AG09309 (cell line): ENCODE results near the gene VILL.
"Not testable (repeated sequence)": the region's sequence is repeated elsewhere in the genome, so short reads cannot be mapped to it uniquely, and the experiment has no call there.

Experiments used
- DNase-seq: peaks from one replicate; pipeline ENCODE4 v3.0.0-alpha.2; 2010; ENCODE audit warnings: low read depth
- H3K4me3 ChIP-seq: 2 replicates; pipeline ENCODE4 v1.5.1; 2011; ENCODE audit warnings: mild to moderate bottlenecking, low read depth, low read length, moderate library complexity; ENCODE audit not compliant: control insufficient read depth
- TF ChIP-seq, protein P1 (sequence below): IDR thresholded peaks from 2 replicates; pipeline ENCODE4 v1.5.1; 2011; ENCODE audit warnings: mild to moderate bottlenecking, low read depth, low read length, inconsistent platforms; ENCODE audit not compliant: insufficient read depth, control insufficient read depth; ENCODE audit errors: missing control alignments

VILL gene

GRCh38 chr3:37985637-37986320 lies 4.8 kb upstream of the VILL start:
- TF ChIP-seq, protein P1, sequence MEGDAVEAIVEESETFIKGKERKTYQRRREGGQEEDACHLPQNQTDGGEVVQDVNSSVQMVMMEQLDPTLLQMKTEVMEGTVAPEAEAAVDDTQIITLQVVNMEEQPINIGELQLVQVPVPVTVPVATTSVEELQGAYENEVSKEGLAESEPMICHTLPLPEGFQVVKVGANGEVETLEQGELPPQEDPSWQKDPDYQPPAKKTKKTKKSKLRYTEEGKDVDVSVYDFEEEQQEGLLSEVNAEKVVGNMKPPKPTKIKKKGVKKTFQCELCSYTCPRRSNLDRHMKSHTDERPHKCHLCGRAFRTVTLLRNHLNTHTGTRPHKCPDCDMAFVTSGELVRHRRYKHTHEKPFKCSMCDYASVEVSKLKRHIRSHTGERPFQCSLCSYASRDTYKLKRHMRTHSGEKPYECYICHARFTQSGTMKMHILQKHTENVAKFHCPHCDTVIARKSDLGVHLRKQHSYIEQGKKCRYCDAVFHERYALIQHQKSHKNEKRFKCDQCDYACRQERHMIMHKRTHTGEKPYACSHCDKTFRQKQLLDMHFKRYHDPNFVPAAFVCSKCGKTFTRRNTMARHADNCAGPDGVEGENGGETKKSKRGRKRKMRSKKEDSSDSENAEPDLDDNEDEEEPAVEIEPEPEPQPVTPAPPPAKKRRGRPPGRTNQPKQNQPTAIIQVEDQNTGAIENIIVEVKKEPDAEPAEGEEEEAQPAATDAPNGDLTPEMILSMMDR, result no peak
- no peak for DNase-seq
- no peak overlapping the region for H3K4me3 ChIP-seq

DNA sequence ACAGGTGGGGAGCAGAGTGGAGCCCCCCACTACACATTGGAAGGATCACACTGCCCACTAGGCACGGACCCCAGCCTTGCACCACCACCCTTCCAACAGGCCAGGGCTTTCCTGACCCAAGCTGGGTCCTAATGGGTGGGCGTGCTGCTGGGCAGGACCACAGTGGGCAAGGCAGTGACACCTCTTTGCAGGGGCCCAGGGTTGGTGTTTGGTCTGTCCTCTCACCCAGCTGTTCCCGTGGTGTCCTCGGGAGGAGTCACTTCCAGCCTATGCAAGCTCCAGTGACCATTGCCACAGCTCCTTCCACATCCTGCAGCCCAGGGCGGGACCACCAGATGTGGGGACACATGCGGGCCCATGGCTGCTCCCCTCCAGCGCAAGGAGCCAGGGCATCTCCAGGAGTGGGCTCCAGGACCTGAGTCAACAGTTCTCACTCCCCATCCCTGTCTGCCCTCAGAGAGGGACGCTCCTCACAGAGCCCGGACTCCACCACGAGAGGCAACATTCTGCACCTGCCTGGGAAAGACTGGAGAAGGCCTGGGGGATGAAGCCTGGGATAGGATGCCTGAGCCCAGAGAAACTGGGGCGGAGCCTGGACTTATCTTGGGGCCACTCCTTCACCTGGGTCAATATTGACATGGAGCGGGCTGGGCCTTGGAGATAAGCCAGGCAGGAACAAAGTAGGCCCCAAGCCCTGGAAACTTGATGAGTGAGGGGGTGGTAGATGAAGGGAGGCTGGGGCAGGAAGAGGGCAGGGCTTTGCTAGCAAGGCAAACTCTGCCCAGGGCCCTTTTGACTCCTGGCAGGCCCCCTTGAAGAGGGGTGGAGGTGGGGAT lies 3.9 kb upstream of the VILL start:
- DNase-seq, result no peak
- TF ChIP-seq, protein P1, result no peak
- no peak overlapping the region for H3K4me3 ChIP-seq

DNA sequence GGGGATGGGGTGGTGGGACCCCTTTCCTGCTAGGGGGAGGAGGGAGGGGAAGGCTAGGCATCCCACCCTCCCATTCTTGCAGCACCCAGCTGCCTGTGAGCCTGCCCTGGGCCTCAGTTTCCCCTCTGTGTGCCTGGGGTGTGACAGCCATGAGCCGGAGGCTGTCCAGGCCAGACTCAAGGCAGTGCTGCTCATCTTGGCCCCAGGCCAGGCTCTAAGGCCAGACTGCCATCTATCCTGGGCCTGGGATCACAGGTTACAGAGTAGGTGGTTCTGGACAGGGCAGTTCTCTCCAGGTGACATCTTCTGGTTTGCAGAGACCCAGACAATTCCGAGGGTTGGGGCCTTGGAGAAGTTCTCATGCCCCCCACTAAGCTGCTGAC lies 3.3 kb upstream of the VILL start:
- DNase-seq, result no peak
- TF ChIP-seq, protein P1, result no peak
- no peak overlapping the region for H3K4me3 ChIP-seq

DNA sequence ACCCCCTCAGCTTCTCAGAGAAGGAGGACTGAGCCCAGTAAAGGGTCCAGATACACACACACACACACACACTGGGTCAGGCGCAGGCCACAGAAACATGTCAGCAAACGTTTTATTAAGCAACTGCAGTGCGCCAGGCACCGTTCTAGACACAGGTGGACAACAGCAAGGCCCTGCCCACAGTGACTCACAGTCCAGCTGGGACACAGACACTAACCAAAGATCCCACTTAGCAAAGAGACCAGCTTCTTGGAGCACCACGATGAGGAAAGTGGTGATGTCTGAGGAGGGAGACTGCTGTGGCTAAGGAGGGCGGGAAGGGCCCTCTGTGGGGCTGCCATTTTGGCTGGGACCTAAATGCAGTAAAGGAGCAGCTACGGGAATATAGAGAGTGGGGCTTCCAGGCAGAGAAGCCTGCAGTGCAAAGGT lies 2.8 kb upstream of the VILL start:
- no peak for DNase-seq
- H3K4me3 ChIP-seq, result no peak overlapping the region
- TF ChIP-seq, protein P1, result no peak

DNA sequence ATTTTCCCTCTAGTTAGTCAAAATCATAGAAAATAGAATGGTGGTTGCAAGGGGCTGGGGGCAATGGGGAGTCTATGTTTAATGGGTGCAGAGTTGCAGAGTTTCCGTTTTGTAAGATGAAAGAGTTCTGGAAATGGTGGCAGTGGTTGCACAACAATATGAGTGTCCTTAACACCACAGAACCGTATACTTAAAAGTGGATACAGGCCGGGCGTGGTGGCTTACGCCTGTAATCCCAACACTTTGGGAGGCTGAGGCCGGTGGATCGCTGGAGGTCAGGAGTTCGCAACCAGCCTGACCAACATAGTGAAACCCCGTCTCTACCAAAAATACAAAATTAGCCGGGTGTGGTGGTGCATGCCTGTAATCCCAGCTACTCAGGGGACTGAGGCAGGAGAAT lies 2.2 kb upstream of the VILL start:
- DNase-seq, H3K4me3 ChIP-seq: not testable (repeated sequence)

DNA sequence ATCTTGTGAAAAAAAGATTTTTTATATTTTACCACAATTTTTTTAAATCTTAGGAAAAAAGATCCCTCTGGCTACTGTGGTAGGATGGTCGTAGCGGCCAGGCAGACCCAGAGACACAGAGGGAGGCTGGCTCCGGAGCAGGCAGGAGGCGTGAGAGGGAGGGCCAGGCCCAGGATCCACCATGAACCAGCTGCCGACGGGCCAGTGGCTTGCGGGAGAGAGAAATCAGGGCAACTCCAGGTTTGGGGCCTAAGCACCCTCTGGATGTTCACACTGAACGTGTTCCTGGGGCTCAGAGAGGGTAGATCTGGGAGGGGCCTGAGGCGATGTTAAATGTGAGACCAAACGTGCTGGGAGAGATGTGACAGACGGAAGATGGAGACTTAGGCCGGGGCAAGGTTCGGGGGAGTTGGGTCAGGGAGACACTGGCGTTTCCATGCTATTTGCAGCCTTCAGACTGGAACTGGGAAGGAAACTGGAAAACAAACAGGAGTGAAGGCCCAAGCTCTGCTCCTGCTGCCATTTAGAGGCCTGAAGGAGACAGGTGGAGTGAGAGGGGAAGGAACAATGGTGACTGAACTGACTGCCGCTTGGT lies 1.6 kb upstream of the VILL start:
- DNase-seq, result no peak
- TF ChIP-seq, protein P1, result no peak
- no peak overlapping the region for H3K4me3 ChIP-seq
